Measurements from ENCODE around the gene PPP1R13L.

The PPP1R13L gene

GRCh38 chr19:45382426-45382825 is 22.4 kb downstream of the PPP1R13L start:
- TF ChIP-seq CTCF (IDR thresholded peaks at IDR 0.05; ENCODE audit: low read length), result no peak
- no peak for TF ChIP-seq EZH2 (optimal IDR thresholded peaks at IDR 0.05; ENCODE audit: low read depth, low read length)
- TF ChIP-seq EZH2phosphoT487 (IDR thresholded peaks at IDR 0.05; ENCODE audit: low read length), result no peak
- Histone ChIP-seq H2AFZ (ENCODE audit: low read length) (no peak overlapping the region), H3K27ac (ENCODE audit: low read length) (no peak overlapping the region), H3K4me2 (ENCODE audit: low read depth, low read length) (no peak overlapping the region), H4K20me1 (ENCODE audit: insufficient read depth, low read length) (no peaks in the 10 kb centered on the region), H3K4me1 (ENCODE audit: low read length) (no peaks in the 10 kb centered on the region), H3K9ac (ENCODE audit: low read length) (no peak overlapping the region), H3K27me3 (replicated peaks; ENCODE audit: insufficient read depth, low read length) (peaks cover 7% of the 10 kb centered on the region; the same call in 1 of the 2 replicates), H3K36me3 (replicated peaks; ENCODE audit: insufficient read depth, low read length) (no peaks in the 10 kb centered on the region), H3K79me2 (ENCODE audit: low read length) (no peaks in the 10 kb centered on the region), H3F3A (ENCODE audit: insufficient read depth, low read length) (no peaks in the 10 kb centered on the region), H3K4me3 (ENCODE audit: low read length) (no peak overlapping the region), H3K9me2 (replicated peaks; ENCODE audit: insufficient read depth, low read length) (no peaks in the 10 kb centered on the region), H3K9me3 (replicated peaks; ENCODE audit: insufficient read depth, low read length) (no peaks in the 10 kb centered on the region)
- DNase-seq, result no peak

DNA sequence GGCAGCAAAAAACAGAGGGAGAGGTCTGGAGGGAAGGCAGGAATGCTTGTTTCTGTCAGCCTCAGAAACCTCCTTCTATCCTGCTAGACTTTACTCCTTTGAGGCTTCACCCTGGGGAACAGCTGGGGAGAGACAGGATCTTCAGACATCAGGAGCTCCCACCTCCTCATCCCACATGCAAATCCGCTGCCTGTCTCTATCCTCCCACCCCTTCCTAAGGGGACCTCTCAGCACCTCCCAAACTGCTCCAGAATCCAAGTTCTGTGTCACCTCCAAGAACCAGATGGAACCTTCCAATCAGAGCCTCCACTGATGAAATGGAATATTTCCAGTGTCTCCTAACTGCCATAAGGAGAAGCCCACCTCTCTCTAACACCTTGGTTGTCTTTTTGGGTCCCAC is 24.8 kb downstream of the PPP1R13L start:
- Histone ChIP-seq H3K27ac (ENCODE audit: low read length) (no peak overlapping the region), H3K4me3 (ENCODE audit: low read length) (no peak overlapping the region), H3K9me2 (replicated peaks; ENCODE audit: insufficient read depth, low read length) (no peaks in the 10 kb centered on the region), H3K4me2 (ENCODE audit: low read depth, low read length) (no peak overlapping the region), H2AFZ (ENCODE audit: low read length) (no peak overlapping the region), H3K27me3 (replicated peaks; ENCODE audit: insufficient read depth, low read length) (no peaks in the 10 kb centered on the region; the same call in 1 of the 2 replicates), H3K9me3 (replicated peaks; ENCODE audit: insufficient read depth, low read length) (no peaks in the 10 kb centered on the region), H4K20me1 (ENCODE audit: insufficient read depth, low read length) (no peaks in the 10 kb centered on the region), H3K9ac (ENCODE audit: low read length) (no peak overlapping the region), H3K79me2 (ENCODE audit: low read length) (no peaks in the 10 kb centered on the region), H3K36me3 (replicated peaks; ENCODE audit: insufficient read depth, low read length) (no peaks in the 10 kb centered on the region), H3F3A (ENCODE audit: insufficient read depth, low read length) (no peaks in the 10 kb centered on the region), H3K4me1 (ENCODE audit: low read length) (no peaks in the 10 kb centered on the region)
- TF ChIP-seq EZH2phosphoT487 (IDR thresholded peaks at IDR 0.05; ENCODE audit: low read length), result no peak
- TF ChIP-seq EZH2 (optimal IDR thresholded peaks at IDR 0.05; ENCODE audit: low read depth, low read length), result no peak
- TF ChIP-seq CTCF (IDR thresholded peaks at IDR 0.05; ENCODE audit: low read length), result no peak
- no peak for DNase-seq

GRCh38 chr19:45376045-45376724 is 28.7 kb downstream of the PPP1R13L start:
- Histone ChIP-seq H2AFZ (ENCODE audit: low read length) (no peak overlapping the region), H3K36me3 (replicated peaks; ENCODE audit: insufficient read depth, low read length) (no peaks in the 10 kb centered on the region), H3K79me2 (ENCODE audit: low read length) (no peaks in the 10 kb centered on the region), H3K9me3 (replicated peaks; ENCODE audit: insufficient read depth, low read length) (no peaks in the 10 kb centered on the region), H3K4me2 (ENCODE audit: low read depth, low read length) (no peak overlapping the region), H3K4me1 (ENCODE audit: low read length) (no peaks in the 10 kb centered on the region), H3K27ac (ENCODE audit: low read length) (no peak overlapping the region), H4K20me1 (ENCODE audit: insufficient read depth, low read length) (no peaks in the 10 kb centered on the region), H3K9me2 (replicated peaks; ENCODE audit: insufficient read depth, low read length) (no peaks in the 10 kb centered on the region), H3K9ac (ENCODE audit: low read length) (no peak overlapping the region), H3F3A (ENCODE audit: insufficient read depth, low read length) (peaks cover 6% of the 10 kb centered on the region; the same call in 1 of the 2 replicates), H3K27me3 (replicated peaks; ENCODE audit: insufficient read depth, low read length) (no peaks in the 10 kb centered on the region), H3K4me3 (ENCODE audit: low read length) (no peak overlapping the region)
- TF ChIP-seq EZH2phosphoT487 (IDR thresholded peaks at IDR 0.05; ENCODE audit: low read length), result no peak
- TF ChIP-seq CTCF (IDR thresholded peaks at IDR 0.05; ENCODE audit: low read length), result no peak
- TF ChIP-seq EZH2 (optimal IDR thresholded peaks at IDR 0.05; ENCODE audit: low read depth, low read length), result no peak
- no peak for DNase-seq

Measured in MM.1S (cell line).